Pancreas (tissue), 10 donors: ENCODE measurements around the gene NPR1. TPM values are rescaled to one million over a fixed set of nuclear protein-coding genes. Genes with fewer than 3 reads are reported as not detected.

ENCODE experiments used
- ATAC-seq, 4 donors: fragments of 200-7000 bp; cut with Tn5 transposase; one replicate each; pipeline versions ENCODE4 v1.8.0 to v1.9.1; 2020; ENCODE audit warnings: mild to moderate bottlenecking in 4 of 4, moderate library complexity in 4 of 4
- DNase-seq, 6 donors: peaks; one replicate each; pipeline ENCODE4 v3.0.0-alpha.2; 2020
- FAIRE-seq: peaks from 2 replicates; lab custom pipeline; 2012; peaks lifted over from hg19 to GRCh38; lab: Jason Lieb, UNC
- H3K27ac ChIP-seq, 4 donors: fragments of 200-600 bp; sonication (generic); 1 replicate in 3 of 4; 2 replicates in 1 of 4; pipeline versions ENCODE4 v1.5.0 to v1.8.0; 2020
- H3K27me3 ChIP-seq, 4 donors: fragments of 200-600 bp; one replicate each; pipeline ENCODE4 v1.8.0; 2021
- H3K36me3 ChIP-seq, 3 donors: fragments of 200-600 bp; sonication (generic) in 1 of 3; one replicate each; pipeline versions ENCODE4 v1.5.0 to v1.8.0; 2020 to 2021
- H3K4me1 ChIP-seq, 3 donors: fragments of 200-600 bp; one replicate each; pipeline ENCODE4 v1.8.0; 2021
- H3K4me3 ChIP-seq, 4 donors: fragments of 200-600 bp; sonication (generic) in 2 of 4; one replicate each; pipeline versions ENCODE4 v1.5.0 to v1.8.0; 2020 to 2021
- H3K9me3 ChIP-seq, 4 donors: fragments of 200-600 bp; one replicate each; pipeline ENCODE4 v1.8.0; 2021
- WGBS, 2 donors: extraction: QIAGEN DNeasy Blood & Tissue Kit; methylation state at CpG; one replicate each; pipeline ENCODE4 v1.1.7; 2013; 5-methylcytosine and 5-hydroxymethylcytosine counted together
- intact Hi-C, 3 donors: fragments of 100-400 bp; cut with DNase I; formaldehyde crosslinking; loops; one replicate each; pipeline versions ENCODE4 v1.11.1 to v1.14.2; 2022
- polyA plus RNA-seq, 2 donors: library from polyadenylated mRNA; stranded (reverse); fragments of 200-250 nt; gene quantifications; one replicate each; pipeline ENCODE4 v1.2.3, GENCODE V29; 2013
- total RNA-seq, 6 donors: library from RNA; stranded (reverse); fragmentation: NEBNext Ultra II Directional in 4 of 6; extraction: Animal tissue kit (Norgen Biotek cat#: 25700) in 4 of 6; gene quantifications; one replicate each; pipeline versions ENCODE4 v1.2.1 to v1.2.4, GENCODE V29; 2021 to 2023
- TF ChIP-seq, protein P1 (sequence below), 4 donors: fragments of 200-600 bp; sonication (generic) in 3 of 4; IDR thresholded peaks; one replicate each; pipeline versions ENCODE4 v1.5.0 to v1.8.0; 2021; ENCODE audit warnings: antibody characterized with exemption in 4 of 4
- donor health status: healthy with polysubstance abuse.
- donor health status: DM: no; HTN: no; CAD: no; lungs with moderate emphysema.
- donor health status: DM: no; HTN: no; CAD: no.
- donor health status: control.
- donor health status: control.
- donor health status: Bipolar disorder and iron deficiency.
- donor health status: DM: yes; HTN: yes; CAD: no.
- donor health status: DM: no; HTN: no; CAD: no.
- donor health status: DM: no; HTN: no; CAD: no.
- donor health status: DM: yes; HTN: yes; CAD: no.

The NPR1 gene
- total and polyA plus RNA-seq, 8 donors, result 1.6 to 11.8 (median 4.6) TPM

DNA sequence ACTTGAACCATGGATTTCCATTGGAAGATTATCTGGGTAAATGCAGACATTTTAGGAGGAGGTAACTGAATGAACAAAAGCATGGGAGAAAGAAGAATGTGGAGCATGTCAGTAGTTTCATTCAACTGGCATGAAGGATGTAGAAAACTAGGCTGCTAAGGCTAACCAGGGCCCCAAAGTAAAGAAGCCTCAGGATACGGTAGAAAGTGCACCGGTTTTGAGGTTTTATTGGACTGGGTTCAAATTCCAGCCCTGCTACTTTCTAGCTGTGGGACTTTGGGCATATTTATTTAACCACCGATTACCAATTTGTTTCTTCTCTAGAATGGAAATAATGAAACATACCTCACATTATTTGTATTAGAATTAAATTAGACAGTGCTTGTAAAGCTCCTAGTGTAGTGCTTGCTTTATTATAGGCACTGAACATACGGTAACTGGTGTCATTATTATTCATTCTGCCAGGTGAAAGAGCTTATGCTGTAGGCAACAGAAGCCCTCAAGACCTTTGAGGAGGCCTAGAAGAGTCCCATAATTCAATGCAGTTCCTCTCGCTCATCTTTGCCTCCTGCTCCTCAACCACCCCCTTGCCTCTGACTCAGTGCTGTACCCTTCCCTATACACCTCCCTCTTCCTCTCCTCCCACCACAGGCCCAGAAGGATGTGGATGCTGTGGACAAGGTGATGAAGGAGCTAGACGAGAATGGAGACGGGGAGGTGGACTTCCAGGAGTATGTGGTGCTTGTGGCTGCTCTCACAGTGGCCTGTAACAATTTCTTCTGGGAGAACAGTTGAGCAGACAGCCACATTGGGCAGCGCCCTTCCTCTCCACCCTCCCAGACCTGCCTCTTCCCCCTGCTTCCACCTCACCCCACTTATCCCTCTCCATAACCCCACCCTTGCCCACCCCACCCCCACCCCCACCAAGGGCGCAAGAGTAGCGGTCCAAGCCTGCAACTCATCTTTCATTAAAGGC, 47.2 kb upstream of the NPR1 start:
- peaks cover 4 to 17% (median 6%) of the 10 kb centered on the region in 3 donors for H3K4me1 ChIP-seq
- H3K4me3 ChIP-seq, result no peak overlapping the region
- TF ChIP-seq, protein P1, sequence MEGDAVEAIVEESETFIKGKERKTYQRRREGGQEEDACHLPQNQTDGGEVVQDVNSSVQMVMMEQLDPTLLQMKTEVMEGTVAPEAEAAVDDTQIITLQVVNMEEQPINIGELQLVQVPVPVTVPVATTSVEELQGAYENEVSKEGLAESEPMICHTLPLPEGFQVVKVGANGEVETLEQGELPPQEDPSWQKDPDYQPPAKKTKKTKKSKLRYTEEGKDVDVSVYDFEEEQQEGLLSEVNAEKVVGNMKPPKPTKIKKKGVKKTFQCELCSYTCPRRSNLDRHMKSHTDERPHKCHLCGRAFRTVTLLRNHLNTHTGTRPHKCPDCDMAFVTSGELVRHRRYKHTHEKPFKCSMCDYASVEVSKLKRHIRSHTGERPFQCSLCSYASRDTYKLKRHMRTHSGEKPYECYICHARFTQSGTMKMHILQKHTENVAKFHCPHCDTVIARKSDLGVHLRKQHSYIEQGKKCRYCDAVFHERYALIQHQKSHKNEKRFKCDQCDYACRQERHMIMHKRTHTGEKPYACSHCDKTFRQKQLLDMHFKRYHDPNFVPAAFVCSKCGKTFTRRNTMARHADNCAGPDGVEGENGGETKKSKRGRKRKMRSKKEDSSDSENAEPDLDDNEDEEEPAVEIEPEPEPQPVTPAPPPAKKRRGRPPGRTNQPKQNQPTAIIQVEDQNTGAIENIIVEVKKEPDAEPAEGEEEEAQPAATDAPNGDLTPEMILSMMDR (IDR thresholded peaks at IDR 0.05), result no peak
- peaks cover 0 to 5% (median 2%) of the 10 kb centered on the region in 3 donors for H3K36me3 ChIP-seq
- H3K9me3 ChIP-seq, result no peaks in the 10 kb centered on the region
- no peaks in the 10 kb centered on the region for H3K27me3 ChIP-seq
- WGBS, 2 donors, result 70 to 74% methylated on average over 10 of the region's 10 CpGs
- DNase-seq (peak in 3 of 6 donors; percentile 13 to 22 (median 16)), FAIRE-seq (no peak), ATAC-seq (no peak)
- H3K27ac ChIP-seq, result no peak overlapping the region
- intact Hi-C loops, result no loop called here

DNA sequence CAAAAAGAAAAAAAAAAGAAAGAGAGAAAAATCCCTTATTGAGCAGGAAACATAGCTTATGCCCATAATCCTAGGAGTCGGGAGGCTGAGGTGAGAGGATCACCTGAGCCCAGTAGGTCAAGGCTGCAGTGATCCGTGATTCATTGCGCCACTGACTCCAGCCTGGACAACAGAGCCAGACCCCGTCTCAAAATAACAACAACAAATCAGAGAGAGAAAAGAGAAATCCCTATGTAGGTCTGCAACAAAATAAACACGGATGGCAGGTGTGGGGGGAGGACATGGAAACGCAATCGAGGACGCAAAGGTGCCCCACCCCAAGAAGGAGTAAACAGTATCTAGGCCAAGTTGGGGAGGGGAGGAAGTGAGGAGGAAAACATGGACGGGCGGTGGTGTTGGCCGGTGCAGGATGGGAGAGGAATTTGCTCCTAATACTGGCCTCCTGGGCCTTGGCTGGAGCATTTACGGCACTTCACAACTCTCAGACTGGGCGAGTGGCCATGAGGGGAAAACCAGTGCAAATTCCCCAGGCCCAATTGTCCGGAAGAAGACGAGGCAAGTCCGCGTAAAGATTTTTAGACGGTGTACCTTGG, 45.2 kb upstream of the NPR1 start:
- Histone ChIP-seq H3K9me3 (no peaks in the 10 kb centered on the region), H3K27ac (peak overlapping the region; percentile 99 to 100 (median 100)), H3K36me3 (peaks cover 0 to 23% (median 8%) of the 10 kb centered on the region in 3 donors), H3K4me3 (peak overlapping the region in 3 of 4 donors; percentile 75 to 92 (median 86)), H3K27me3 (no peaks in the 10 kb centered on the region), H3K4me1 (peaks cover 11 to 32% (median 26%) of the 10 kb centered on the region in 3 donors)
- peak; percentile 3 to 19 (median 14) for ATAC-seq
- no peak for FAIRE-seq
- intact Hi-C loops, result no loop called here
- TF ChIP-seq, protein P1 (IDR thresholded peaks at IDR 0.05), result no peak
- no peak for DNase-seq
- 45 to 54% methylated on average over 18 of the region's 18 CpGs for WGBS, 2 donors

DNA sequence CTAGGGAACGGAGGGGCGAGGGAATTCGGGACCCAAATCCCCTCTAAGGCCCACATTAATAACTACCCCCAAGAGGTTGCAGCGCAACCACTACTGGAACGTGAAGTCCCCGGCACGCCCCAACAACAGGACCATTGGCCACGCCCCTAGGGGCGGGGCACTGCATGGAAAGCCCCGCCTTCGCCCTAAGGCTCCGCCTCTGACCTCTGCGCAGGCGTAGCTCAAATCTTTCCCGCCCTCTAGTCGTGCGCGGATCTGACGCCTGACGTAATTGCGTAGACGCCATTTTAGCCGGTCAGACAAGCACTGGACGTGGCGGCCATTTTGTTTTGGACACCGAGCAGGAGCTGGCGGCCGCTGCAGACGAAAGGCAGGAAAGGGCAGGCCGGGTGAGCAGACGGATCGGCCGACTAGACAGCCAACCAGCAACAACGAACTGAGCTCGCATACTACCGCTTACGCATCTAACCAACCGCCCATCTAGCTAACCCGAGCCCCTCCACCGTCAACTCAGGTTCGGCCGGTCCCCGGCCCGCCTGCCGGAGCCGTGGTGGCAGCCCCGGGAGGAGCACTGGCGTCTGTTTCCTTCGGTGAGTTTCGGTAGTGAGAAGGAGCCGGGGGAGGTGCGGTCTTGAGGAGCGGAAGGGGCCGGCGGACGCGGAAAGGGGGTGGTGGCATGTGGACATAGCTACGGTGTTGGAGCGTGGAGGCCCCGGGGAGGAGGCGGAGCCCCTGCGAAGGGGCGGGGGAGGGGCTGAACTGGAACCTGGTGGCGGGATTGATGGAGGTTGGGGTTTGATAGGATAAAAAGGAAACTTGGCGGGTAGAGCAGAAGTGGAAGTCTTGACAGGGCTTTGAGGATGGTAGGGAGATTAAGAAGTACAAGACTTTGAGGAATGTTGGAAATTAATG, 44.5 kb upstream of the NPR1 start, which contains the start of gene CHTOP:
CHTOP (plus strand) TSS at position 313 of the 912 bp plus-strand sequence. CDS start 2,523 bp downstream, outside the sequence.
- Histone ChIP-seq H3K4me3 (peak within 1 kb of the TSS; percentile 43 to 92 (median 80)), H3K36me3 (peaks cover 0 to 30% (median 15%) of the 10 kb centered on the region in 3 donors), H3K9me3 (no peaks in the 10 kb centered on the region), H3K27me3 (no peaks in the 10 kb centered on the region), H3K27ac (peak within 1 kb of the TSS; percentile 99 to 100 (median 100)), H3K4me1 (peaks cover 12 to 33% (median 30%) of the 10 kb centered on the region in 3 donors)
- intact Hi-C loops, result no loop called here
- DNase-seq (peak; percentile 96 to 98 (median 98)), FAIRE-seq (peak; percentile 49), ATAC-seq (peak; percentile 92 to 96 (median 94))
- TF ChIP-seq, protein P1 (IDR thresholded peaks at IDR 0.05), result no peak
- WGBS, 2 donors, result 2 to 3% methylated on average over 58 to 65 of the region's 65 CpGs

DNA sequence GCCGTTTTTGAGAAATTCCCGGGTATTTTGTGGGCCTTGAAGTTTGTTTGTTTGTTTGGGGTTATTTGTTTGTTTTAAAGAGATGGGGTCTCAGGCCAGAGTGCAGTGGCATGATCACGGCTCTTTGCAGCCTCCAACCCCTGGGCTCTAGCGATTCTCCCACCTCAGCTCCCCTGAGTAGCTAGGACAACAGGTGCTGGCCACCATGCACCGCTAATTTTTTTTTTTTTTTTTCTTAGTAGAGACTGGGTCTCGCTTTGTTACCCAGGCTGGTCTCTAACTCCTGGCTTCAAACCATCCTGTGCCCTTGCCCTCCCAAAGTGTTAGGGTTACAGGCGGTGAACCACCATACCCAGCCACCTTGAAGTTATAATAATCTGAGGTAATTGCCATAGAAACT, 42.6 kb upstream of the NPR1 start:
- H3K9me3 ChIP-seq, result no peaks in the 10 kb centered on the region
- H3K27me3 ChIP-seq, result no peaks in the 10 kb centered on the region
- DNase-seq, result peak in 2 of 6 donors; percentile 12 to 20
- peaks cover 12 to 42% (median 30%) of the 10 kb centered on the region in 3 donors for H3K4me1 ChIP-seq
- TF ChIP-seq, protein P1 (IDR thresholded peaks at IDR 0.05), result no peak
- peak overlapping the region in 2 of 4 donors; percentile 100 for H3K27ac ChIP-seq
- no peak for ATAC-seq
- FAIRE-seq, result no peak
- H3K4me3 ChIP-seq, result peak overlapping the region in 3 of 4 donors; percentile 43 to 92 (median 75)
- peaks cover 0 to 49% (median 34%) of the 10 kb centered on the region in 3 donors for H3K36me3 ChIP-seq
- intact Hi-C loops, result no loop called here
- 60 to 70% methylated on average over 7 of the region's 7 CpGs for WGBS, 2 donors
